ENCODE data around the gene CA10. TPM values are rescaled to one million over a fixed set of nuclear protein-coding genes. Genes with fewer than 3 reads are reported as not detected.

CA10 gene
- polyA plus RNA-seq, 4 donors, result 8.4 to 17.2 (median 10.2) TPM

GRCh38 chr17:51613255-51613654, 545.3 kb downstream of the CA10 start:
- DNase-seq (ENCODE audit: low read depth in 4 of 4, low spot score in 2 of 4), result no peak

GRCh38 chr17:51612692-51613091, 545.8 kb downstream of the CA10 start:
- DNase-seq (ENCODE audit: low read depth in 4 of 4, low spot score in 2 of 4), result no peak

GRCh38 chr17:51611585-51611984, 546.9 kb downstream of the CA10 start:
- no peak for DNase-seq (ENCODE audit: low read depth in 4 of 4, low spot score in 2 of 4)

GRCh38 chr17:51610834-51611233, 547.7 kb downstream of the CA10 start:
- no peak for DNase-seq (ENCODE audit: low read depth in 4 of 4, low spot score in 2 of 4)

- no peak for DNase-seq (ENCODE audit: low read depth in 4 of 4, low spot score in 2 of 4)
Observed at GRCh38 chr17:51610155-51610554, 548.4 kb downstream of the CA10 start.

GRCh38 chr17:51608251-51608933, 550.1 kb downstream of the CA10 start:
- no peak for DNase-seq (ENCODE audit: low read depth in 4 of 4, low spot score in 2 of 4)

GRCh38 chr17:51607512-51607911, 551.0 kb downstream of the CA10 start:
- DNase-seq (ENCODE audit: low read depth in 4 of 4, low spot score in 2 of 4), result no peak

GRCh38 chr17:51604299-51605020, 554.1 kb downstream of the CA10 start:
- DNase-seq (ENCODE audit: low read depth in 4 of 4, low spot score in 2 of 4), result no peak

- DNase-seq (ENCODE audit: low read depth in 4 of 4, low spot score in 2 of 4), result no peak
Observed at GRCh38 chr17:51601622-51602261, 556.8 kb downstream of the CA10 start.

GRCh38 chr17:51598824-51599223, 559.7 kb downstream of the CA10 start:
- DNase-seq (ENCODE audit: low read depth in 4 of 4, low spot score in 2 of 4), result no peak

- DNase-seq (ENCODE audit: low read depth in 4 of 4, low spot score in 2 of 4), result no peak
Observed at GRCh38 chr17:51597345-51597744, 561.2 kb downstream of the CA10 start.

GRCh38 chr17:51595826-51596398, 562.6 kb downstream of the CA10 start:
- no peak for DNase-seq (ENCODE audit: low read depth in 4 of 4, low spot score in 2 of 4)

- DNase-seq (ENCODE audit: low read depth in 4 of 4, low spot score in 2 of 4), result no peak
Observed at GRCh38 chr17:51590071-51590656, 568.4 kb downstream of the CA10 start.

- DNase-seq (ENCODE audit: low read depth in 4 of 4, low spot score in 2 of 4), result no peak
Observed at GRCh38 chr17:51588063-51588462, 570.5 kb downstream of the CA10 start.

- DNase-seq (ENCODE audit: low read depth in 4 of 4, low spot score in 2 of 4), result no peak
Observed at GRCh38 chr17:51587516-51587915, 571.0 kb downstream of the CA10 start.

GRCh38 chr17:51585514-51586104, 572.9 kb downstream of the CA10 start:
- DNase-seq (ENCODE audit: low read depth in 4 of 4, low spot score in 2 of 4), result no peak

GRCh38 chr17:51580869-51581268, 577.6 kb downstream of the CA10 start:
- DNase-seq (ENCODE audit: low read depth in 4 of 4, low spot score in 2 of 4), result no peak

All from left renal cortex interstitium (tissue), 4 donors.